OCI-LY7 (cell line): Measurements from ENCODE around the gene MDFIC.

Experiments
- EZH2phosphoT487 ChIP-seq: fragments of 200-600 bp; sonication (generic); IDR thresholded peaks from 2 replicates; pipeline ENCODE4 v1.6.1; 2018; ENCODE audit warnings: low read depth, borderline replicate concordance, mild to moderate bottlenecking, mixed run types, antibody characterized with exemption, low read length, moderate library complexity, mixed read lengths
- TF ChIP-seq, protein P1 (sequence below): fragments of 200-600 bp; sonication (generic); conservative IDR thresholded peaks from 2 replicates; pipeline ENCODE4 v1.5.1; 2014; ENCODE audit warnings: mild to moderate bottlenecking, antibody characterized with exemption, low read length, moderate library complexity, mixed read lengths

DNA sequence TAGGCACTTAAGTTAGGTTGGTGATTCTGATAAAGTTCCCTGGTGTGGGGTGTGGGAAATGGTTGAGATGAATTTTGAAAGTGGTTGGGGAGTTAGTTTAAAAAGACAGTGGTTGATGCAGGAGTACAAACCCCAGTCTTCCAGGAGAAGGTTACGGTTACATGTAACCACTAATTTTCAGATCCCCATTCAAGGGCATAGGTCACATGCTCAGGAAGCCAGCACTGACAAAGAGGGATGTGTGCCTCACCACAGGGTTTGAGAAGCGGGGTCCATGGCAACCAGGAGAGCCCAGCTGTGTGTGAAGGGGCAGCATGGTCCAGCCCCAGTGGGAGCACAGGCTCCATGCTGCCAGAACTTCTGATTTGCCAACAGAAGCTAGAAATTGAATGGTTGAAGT is 144.2 kb downstream of the MDFIC start:
- TF ChIP-seq, protein P1, sequence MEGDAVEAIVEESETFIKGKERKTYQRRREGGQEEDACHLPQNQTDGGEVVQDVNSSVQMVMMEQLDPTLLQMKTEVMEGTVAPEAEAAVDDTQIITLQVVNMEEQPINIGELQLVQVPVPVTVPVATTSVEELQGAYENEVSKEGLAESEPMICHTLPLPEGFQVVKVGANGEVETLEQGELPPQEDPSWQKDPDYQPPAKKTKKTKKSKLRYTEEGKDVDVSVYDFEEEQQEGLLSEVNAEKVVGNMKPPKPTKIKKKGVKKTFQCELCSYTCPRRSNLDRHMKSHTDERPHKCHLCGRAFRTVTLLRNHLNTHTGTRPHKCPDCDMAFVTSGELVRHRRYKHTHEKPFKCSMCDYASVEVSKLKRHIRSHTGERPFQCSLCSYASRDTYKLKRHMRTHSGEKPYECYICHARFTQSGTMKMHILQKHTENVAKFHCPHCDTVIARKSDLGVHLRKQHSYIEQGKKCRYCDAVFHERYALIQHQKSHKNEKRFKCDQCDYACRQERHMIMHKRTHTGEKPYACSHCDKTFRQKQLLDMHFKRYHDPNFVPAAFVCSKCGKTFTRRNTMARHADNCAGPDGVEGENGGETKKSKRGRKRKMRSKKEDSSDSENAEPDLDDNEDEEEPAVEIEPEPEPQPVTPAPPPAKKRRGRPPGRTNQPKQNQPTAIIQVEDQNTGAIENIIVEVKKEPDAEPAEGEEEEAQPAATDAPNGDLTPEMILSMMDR, result no peak
- TF ChIP-seq EZH2phosphoT487, result no peak
